GM19035 (cell line): Measurements from ENCODE around the gene PRODH.
"Not testable (repeated sequence)": the region's sequence is repeated elsewhere in the genome, so short reads cannot be mapped to it uniquely, and the experiment has no call there.

Experiments used
- ATAC-seq: cut with Tn5 transposase; IDR thresholded peaks from one replicate; pipeline ENCODE4 v1.9.1; 2021; ENCODE audit not compliant: unreplicated experiment

Gene PRODH

GRCh38 chr22:18935889-18936529, at the start of gene PRODH:
Gene PRODH (minus strand): TSS chr22:18936293. CDS start chr22:18936287, 6 bp downstream.
- ATAC-seq = no peak

DNA sequence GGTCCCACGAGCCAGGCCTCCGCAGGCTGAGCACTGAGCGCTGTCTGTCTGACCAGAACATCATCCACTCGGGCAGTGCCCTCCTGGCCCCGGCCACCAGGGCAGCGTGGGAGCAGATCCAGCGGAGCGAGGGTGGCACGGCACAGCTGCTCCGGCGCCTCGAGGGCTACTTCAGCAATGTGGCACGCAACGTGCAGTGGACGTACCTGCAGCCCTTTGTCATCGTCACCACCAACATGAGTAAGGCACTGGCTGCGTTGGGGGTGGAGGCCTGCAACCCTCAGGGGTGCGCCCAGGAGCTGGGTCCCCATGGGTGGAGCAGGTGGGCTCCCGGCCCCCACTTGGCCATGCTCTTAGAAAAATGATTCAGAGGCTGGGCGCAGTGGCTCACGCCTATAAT, 49.7 kb upstream of the PRODH start:
- ATAC-seq = no peak

DNA sequence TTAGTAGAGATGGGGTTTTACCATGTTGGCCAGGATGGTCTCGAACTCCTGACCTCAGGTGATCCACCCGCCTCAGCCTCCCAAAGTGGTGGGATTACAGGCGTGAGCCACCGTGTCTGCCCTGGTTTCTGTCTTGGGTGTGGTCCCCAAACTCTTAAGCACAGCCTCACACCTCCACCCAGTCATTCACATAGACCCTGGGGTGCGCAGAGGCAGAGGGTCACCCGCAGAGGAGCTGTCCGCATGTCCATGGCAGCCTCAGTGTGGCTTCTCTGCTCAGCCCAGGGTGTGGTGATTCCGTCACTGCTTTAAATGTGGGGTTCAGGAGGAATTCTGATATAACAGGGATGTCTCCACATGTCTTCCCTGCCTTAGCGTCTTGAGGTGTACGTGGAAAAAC, 48.5 kb upstream of the PRODH start:
- ATAC-seq = no peak

- ATAC-seq = no peak
Observed at GRCh38 chr22:18983120-18983651, 47.1 kb upstream of the PRODH start.

DNA sequence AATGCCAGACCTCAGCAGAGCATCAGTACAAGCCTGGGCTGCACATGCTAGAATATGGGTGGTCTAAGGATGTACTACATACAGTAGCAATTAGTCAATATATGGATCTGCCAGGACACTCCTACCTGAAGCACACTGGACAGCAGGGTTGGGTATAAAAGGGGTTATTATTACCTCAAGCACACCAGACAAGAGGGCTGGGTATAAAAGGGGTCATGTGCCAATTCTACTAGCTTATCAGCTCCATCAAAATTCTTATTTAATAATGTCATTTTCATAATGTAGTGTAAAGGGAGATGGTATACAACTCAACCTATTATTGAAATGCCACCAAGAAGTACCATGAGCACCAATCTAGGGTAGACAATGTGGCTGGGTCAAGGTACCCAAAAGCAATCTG, 44.7 kb upstream of the PRODH start:
- no peak for ATAC-seq

- no peak for ATAC-seq
Observed at GRCh38 chr22:18979957-18980356, 43.9 kb upstream of the PRODH start.

- no peak for ATAC-seq
Observed at GRCh38 chr22:18978506-18978905, 42.4 kb upstream of the PRODH start.

DNA sequence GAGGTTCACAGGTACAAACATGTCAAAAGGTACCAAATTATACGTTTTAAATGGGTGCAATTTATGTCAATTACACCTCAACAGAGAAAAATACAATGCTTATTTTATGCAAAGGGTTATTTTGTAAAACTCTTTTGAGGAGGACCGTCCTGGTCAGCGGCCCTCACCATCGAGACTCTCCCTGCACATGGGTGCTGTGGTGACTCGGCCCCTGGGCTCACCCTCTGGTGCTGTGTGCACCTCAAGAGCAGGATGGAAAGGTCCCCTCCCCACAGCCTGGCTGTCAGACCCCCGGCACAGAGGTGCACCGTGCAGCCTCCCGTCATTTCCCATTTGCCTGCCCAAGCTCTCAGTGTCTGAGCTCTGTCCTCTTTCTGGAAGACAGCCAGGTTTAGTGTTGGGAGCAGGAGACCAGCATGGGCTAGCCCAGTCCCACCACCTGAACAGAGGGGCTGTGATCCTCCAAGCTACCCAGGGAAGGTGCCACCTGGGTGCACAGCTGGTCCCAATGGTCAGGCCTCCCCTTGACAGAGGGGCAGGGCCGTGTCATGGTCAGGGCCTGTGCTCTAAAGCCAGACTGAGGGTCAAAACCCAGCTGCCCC, 41.8 kb upstream of the PRODH start:
- ATAC-seq = no peak

DNA sequence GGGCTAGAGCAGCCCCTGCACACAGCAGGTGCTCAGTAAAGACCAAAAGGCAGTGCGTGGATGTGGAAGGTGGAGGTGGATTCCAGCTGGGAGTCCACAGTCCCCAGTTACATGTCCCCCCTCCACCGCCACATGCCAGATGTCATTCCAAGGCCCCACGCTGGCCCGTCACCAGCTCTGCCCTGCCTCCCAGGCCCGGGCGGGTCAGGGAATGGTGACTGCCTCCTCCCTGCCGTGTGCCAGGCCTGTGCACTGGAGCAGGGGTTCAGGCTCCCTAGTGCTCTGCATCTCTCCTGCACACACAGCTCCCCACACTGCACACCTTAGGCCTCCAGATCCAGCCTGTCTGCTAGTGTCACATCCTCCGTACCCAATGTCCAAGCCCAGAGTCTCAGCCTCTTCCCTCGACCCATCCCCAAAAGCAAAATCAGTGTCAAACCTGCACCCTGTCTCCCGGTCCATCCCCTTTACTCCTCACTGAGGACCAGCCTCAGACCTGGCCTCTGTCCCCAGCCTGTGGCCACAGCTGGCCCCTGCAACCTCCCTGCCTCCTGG, 40.2 kb upstream of the PRODH start:
- ATAC-seq = no peak

DNA sequence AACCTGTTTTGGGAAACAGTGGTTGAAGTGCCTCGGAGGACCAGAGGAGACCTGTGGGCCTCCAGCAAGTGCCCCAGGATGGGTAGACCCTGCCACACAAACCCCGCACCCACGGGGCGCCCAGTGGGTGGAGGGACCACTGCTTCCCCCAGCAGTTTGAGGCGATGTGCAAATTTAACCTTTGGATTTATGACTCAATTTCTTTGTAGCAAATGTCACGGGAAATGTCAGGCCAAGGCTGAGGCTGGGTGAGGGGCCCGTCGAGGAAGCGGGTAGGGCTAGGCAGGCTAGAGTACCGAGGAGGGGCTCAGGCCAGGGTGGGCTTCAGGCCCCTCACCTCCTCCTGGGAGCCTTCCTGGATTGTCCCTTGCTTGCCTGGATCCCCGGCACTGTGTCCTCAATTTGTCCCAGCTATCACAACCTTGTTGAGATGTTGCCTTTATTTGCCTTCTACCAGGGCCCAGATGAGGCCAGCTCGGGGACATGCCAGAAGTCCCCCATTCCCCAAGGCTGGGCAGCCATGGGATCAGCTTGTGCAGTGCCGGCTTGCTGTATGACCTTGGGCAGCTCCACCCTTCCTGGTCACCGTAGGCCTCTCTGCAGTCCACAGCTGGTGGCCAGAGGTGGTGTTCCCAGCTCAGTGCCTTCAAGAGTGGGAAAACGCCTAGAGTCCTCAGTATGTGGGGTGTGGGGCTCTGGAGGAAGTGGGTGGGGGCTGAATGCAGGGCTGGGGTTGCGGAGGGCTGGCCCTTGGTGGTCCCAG, 39.5 kb upstream of the PRODH start:
- ATAC-seq = no peak

- ATAC-seq = no peak
Observed at GRCh38 chr22:18974477-18975180, 38.5 kb upstream of the PRODH start.

GRCh38 chr22:18973264-18974031, 37.4 kb upstream of the PRODH start:
- ATAC-seq = no peak

DNA sequence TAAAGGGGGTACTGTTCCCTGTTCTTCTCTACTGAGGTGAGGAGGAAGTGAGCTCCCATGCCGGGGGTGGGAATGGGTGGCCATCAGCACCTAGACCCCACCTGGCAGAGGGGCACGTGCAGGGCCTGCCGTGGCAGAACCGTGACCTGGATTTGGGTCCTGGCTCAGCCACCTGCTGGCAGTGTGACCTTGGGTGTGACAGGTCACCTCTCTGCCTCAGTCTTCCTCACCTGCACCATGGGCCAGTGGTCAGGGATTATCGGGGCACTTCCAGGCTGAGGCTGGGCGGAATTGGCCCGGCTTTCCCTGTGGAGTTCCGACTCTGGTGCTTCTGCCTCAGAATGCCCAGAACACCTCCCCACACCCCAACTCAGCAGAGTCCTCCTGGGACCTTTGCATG, 36.5 kb upstream of the PRODH start:
- not testable (repeated sequence) for ATAC-seq

DNA sequence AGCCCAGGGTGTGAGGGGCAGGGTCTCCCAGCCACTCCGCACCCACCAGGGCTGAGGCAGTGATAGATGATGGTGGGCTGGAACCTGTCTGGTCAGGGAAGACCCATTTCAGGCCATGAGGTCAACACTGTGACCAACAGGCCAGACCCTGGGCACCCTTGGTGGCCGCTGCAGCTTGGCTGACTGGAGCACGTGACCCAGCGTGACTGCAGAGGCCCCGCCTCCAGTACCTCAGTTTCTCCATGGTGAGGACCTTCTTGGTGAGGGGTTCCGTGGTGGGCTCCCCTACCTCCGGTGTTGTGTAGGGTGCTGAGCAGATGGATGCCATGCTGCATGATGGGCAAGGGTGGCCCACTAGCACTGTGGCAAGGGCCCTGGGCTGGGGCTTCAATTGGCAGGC, 35.9 kb upstream of the PRODH start:
- ATAC-seq = not testable (repeated sequence)

- ATAC-seq = no peak
Observed at GRCh38 chr22:18971321-18971751, 35.2 kb upstream of the PRODH start.

- no peak for ATAC-seq
Observed at GRCh38 chr22:18970948-18971315, 34.8 kb upstream of the PRODH start.

- ATAC-seq = no peak
Observed at GRCh38 chr22:18970176-18970947, 34.3 kb upstream of the PRODH start.

DNA sequence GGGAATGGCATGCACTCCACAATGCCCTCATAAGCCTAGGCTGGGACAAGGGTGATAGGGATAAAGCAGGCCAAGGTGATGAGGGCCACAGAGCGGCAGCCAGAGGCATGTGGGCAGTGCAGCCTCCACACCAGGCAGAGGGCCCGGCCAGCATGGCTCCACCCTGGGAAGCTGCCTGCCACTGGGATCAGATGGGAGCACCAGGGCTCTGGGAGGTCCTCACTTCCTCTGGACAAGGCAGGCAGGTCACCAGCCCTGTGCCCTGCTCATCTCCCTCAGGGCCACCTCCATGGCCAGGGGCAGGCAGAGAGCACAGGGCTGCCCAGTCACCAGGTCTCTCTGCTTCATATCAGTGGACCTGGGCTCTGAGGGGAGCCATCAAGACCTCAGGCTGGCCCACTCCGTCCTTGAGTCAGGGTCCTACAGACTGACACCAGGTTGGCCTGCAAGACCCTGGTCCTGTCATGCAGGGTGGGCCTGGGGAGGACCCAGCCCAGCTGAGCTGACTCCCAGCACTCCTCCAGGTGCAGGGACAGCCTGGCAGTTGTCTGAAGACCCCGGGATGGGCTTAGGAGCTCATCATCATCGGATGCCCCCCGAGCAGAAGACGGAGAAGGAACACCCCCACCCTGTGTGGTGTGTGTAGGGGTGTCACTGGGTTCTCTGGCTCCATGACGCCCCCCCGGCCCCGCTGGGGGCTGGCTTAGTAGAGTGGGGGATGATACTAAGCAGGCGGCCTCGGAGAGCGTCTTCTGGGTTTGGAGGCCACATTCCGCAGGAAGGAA, 33.3 kb upstream of the PRODH start:
- not testable (repeated sequence) for ATAC-seq
